HG03066 (cell line): ENCODE measurements around the gene RIMKLB.
"Not testable (repeated sequence)": the region's sequence is repeated elsewhere in the genome, so short reads cannot be mapped to it uniquely, and the experiment has no call there.

Experiments
- ATAC-seq: cut with Tn5 transposase; IDR thresholded peaks from one replicate; pipeline ENCODE4 v1.9.1; 2021; ENCODE audit warnings: low read depth; ENCODE audit not compliant: unreplicated experiment

RIMKLB gene

GRCh38 chr12:8687846-8688601 lies 9.8 kb upstream of the RIMKLB start:
- no peak for ATAC-seq

GRCh38 chr12:8689681-8690080 lies 8.1 kb upstream of the RIMKLB start:
- no peak for ATAC-seq

- ATAC-seq = no peak
Observed at GRCh38 chr12:8692573-8692972, 5.2 kb upstream of the RIMKLB start.

- no peak for ATAC-seq
Observed at GRCh38 chr12:8695116-8695515, 2.7 kb upstream of the RIMKLB start.

GRCh38 chr12:8696442-8697090 lies 1.2 kb upstream of the RIMKLB start:
- no peak for ATAC-seq

- peak; percentile 7 for ATAC-seq
Observed at GRCh38 chr12:8697120-8697475, 693 bp upstream of the RIMKLB start.

GRCh38 chr12:8698132-8698851 lies 501 bp downstream of the RIMKLB start:
- ATAC-seq = peak; percentile 39

- ATAC-seq = no peak
Observed at GRCh38 chr12:8698879-8699278, 1.1 kb downstream of the RIMKLB start.

GRCh38 chr12:8699714-8700113 lies 1.9 kb downstream of the RIMKLB start:
- ATAC-seq = no peak

GRCh38 chr12:8701046-8701660 lies 3.4 kb downstream of the RIMKLB start:
- ATAC-seq = no peak

GRCh38 chr12:8702159-8702558 lies 4.4 kb downstream of the RIMKLB start:
- ATAC-seq = no peak

GRCh38 chr12:8709124-8709830 lies 11.5 kb downstream of the RIMKLB start:
- no peak for ATAC-seq

- ATAC-seq = no peak
Observed at GRCh38 chr12:8712572-8712971, 14.8 kb downstream of the RIMKLB start.

- no peak for ATAC-seq
Observed at GRCh38 chr12:8722286-8722800, 24.6 kb downstream of the RIMKLB start.

GRCh38 chr12:8734873-8735381 lies 37.1 kb downstream of the RIMKLB start:
- no peak for ATAC-seq

- no peak for ATAC-seq
Observed at GRCh38 chr12:8742501-8742900, 44.7 kb downstream of the RIMKLB start.

- ATAC-seq = not testable (repeated sequence)
Observed at GRCh38 chr12:8743121-8743520, 45.3 kb downstream of the RIMKLB start.

GRCh38 chr12:8745631-8746030 lies 47.8 kb downstream of the RIMKLB start:
- not testable (repeated sequence) for ATAC-seq

- no peak for ATAC-seq
Observed at GRCh38 chr12:8746046-8746445, 48.3 kb downstream of the RIMKLB start.

GRCh38 chr12:8760076-8760475 lies 62.3 kb downstream of the RIMKLB start:
- ATAC-seq = not testable (repeated sequence)
